DND-41 (cell line): Measurements from ENCODE around the gene SH3RF3.

Experiments
- ATAC-seq: fragments of 200-7000 bp; cut with Tn5 transposase; 3 replicates; pipeline ENCODE4 v1.9.1; 2021; ENCODE audit warnings: low read depth; ENCODE audit not compliant: insufficient read depth
- DNase-seq: peaks from one replicate; pipeline ENCODE4 v3.0.0-alpha.2; 2020
- H2AFZ ChIP-seq: 2 replicates; pipeline ENCODE4 v1.6.0; 2012; ENCODE audit warnings: low read depth, low read length
- H3K27ac ChIP-seq: 2 replicates; pipeline ENCODE4 v1.5.1; 2012; ENCODE audit warnings: low read length, inconsistent platforms
- H3K27me3 ChIP-seq: fragments of 200-600 bp; sonication (generic); 2 replicates; pipeline ENCODE4 v1.6.0; 2012; ENCODE audit warnings: low read length, mild to moderate bottlenecking, inconsistent platforms; ENCODE audit not compliant: insufficient read depth, poor library complexity
- H3K36me3 ChIP-seq: 2 replicates; pipeline ENCODE4 v1.5.1; 2012; ENCODE audit warnings: low read length, inconsistent platforms; ENCODE audit not compliant: insufficient read depth
- H3K4me1 ChIP-seq: 2 replicates; pipeline ENCODE4 v1.5.1; 2012; ENCODE audit warnings: mild to moderate bottlenecking, low read length; ENCODE audit not compliant: insufficient read depth
- H3K4me2 ChIP-seq: 2 replicates; pipeline ENCODE4 v1.6.0; 2012; ENCODE audit warnings: mild to moderate bottlenecking, moderate library complexity, low read length, inconsistent platforms; ENCODE audit not compliant: insufficient read depth
- H3K4me3 ChIP-seq, 2 experiments: fragments of 200-600 bp in 1 of 2; shearing (Covaris generic) in 1 of 2; 2 replicates each; pipeline ENCODE4 v1.5.1; 2012 to 2016; ENCODE audit warnings: inconsistent platforms in 2 of 2, low read length in 2 of 2, mild to moderate bottlenecking in 2 of 2, low read depth in 1 of 2, moderate library complexity in 1 of 2
- H3K79me2 ChIP-seq: 2 replicates; pipeline ENCODE4 v1.6.0; 2012; ENCODE audit warnings: low read length, inconsistent platforms; ENCODE audit not compliant: insufficient read depth
- H3K9ac ChIP-seq: 2 replicates; pipeline ENCODE4 v1.6.0; 2012; ENCODE audit warnings: low read depth, mild to moderate bottlenecking, inconsistent platforms, low read length, moderate library complexity
- H3K9me3 ChIP-seq: 2 replicates; pipeline ENCODE4 v1.5.1; 2012; ENCODE audit warnings: low read length, moderate library complexity, mild to moderate bottlenecking, inconsistent platforms; ENCODE audit not compliant: insufficient read depth, severe bottlenecking
- H4K20me1 ChIP-seq: 2 replicates; pipeline ENCODE4 v1.6.0; 2012; ENCODE audit warnings: low read length; ENCODE audit not compliant: insufficient read depth
- EZH2 ChIP-seq: IDR thresholded peaks from 3 replicates; pipeline ENCODE4 v1.6.1; 2012; ENCODE audit warnings: borderline replicate concordance, low read depth, mild to moderate bottlenecking, moderate library complexity, low read length, inconsistent platforms; ENCODE audit not compliant: severe bottlenecking
- TF ChIP-seq, protein P1 (sequence below): IDR thresholded peaks from 2 replicates; pipeline ENCODE4 v1.5.1; 2012; ENCODE audit warnings: borderline replicate concordance, low read length, moderate library complexity, mild to moderate bottlenecking; ENCODE audit not compliant: poor library complexity, severe bottlenecking; ENCODE audit errors: extremely low read depth

Gene SH3RF3

GRCh38 chr2:109141727-109142283 lies 12.8 kb downstream of the SH3RF3 start:
- Histone ChIP-seq H3K27ac (no peak overlapping the region), H2AFZ (no peak overlapping the region), H3K4me2 (no peak overlapping the region), H3K36me3 (no peaks in the 10 kb centered on the region), H3K9me3 (no peaks in the 10 kb centered on the region), H3K79me2 (no peaks in the 10 kb centered on the region), H3K4me3 (no peak overlapping the region), H3K4me1 (no peaks in the 10 kb centered on the region), H3K27me3 (peaks cover 15% of the 10 kb centered on the region), H4K20me1 (no peaks in the 10 kb centered on the region), H3K9ac (no peak overlapping the region)
- ATAC-seq: no peak
- no peak for DNase-seq
- no peak for TF ChIP-seq EZH2
- TF ChIP-seq, protein P1, sequence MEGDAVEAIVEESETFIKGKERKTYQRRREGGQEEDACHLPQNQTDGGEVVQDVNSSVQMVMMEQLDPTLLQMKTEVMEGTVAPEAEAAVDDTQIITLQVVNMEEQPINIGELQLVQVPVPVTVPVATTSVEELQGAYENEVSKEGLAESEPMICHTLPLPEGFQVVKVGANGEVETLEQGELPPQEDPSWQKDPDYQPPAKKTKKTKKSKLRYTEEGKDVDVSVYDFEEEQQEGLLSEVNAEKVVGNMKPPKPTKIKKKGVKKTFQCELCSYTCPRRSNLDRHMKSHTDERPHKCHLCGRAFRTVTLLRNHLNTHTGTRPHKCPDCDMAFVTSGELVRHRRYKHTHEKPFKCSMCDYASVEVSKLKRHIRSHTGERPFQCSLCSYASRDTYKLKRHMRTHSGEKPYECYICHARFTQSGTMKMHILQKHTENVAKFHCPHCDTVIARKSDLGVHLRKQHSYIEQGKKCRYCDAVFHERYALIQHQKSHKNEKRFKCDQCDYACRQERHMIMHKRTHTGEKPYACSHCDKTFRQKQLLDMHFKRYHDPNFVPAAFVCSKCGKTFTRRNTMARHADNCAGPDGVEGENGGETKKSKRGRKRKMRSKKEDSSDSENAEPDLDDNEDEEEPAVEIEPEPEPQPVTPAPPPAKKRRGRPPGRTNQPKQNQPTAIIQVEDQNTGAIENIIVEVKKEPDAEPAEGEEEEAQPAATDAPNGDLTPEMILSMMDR: no peak

- Histone ChIP-seq H3K36me3 (no peaks in the 10 kb centered on the region), H3K27ac (no peak overlapping the region), H3K4me3 (no peak overlapping the region), H4K20me1 (no peaks in the 10 kb centered on the region), H3K4me2 (no peak overlapping the region), H3K9ac (no peak overlapping the region), H3K27me3 (peaks cover 11% of the 10 kb centered on the region), H2AFZ (no peak overlapping the region), H3K9me3 (no peaks in the 10 kb centered on the region), H3K4me1 (no peaks in the 10 kb centered on the region), H3K79me2 (no peaks in the 10 kb centered on the region)
- DNase-seq: no peak
- no peak for TF ChIP-seq EZH2
- TF ChIP-seq, protein P1: no peak
- ATAC-seq: no peak
Measured at GRCh38 chr2:109142416-109143210, 13.6 kb downstream of the SH3RF3 start.

GRCh38 chr2:109143214-109144187 lies 14.5 kb downstream of the SH3RF3 start:
- Histone ChIP-seq H3K9me3 (no peaks in the 10 kb centered on the region), H4K20me1 (no peaks in the 10 kb centered on the region), H3K27me3 (peaks cover 15% of the 10 kb centered on the region), H3K4me2 (no peak overlapping the region), H3K27ac (no peak overlapping the region), H3K4me1 (no peaks in the 10 kb centered on the region), H3K9ac (no peak overlapping the region), H2AFZ (no peak overlapping the region), H3K36me3 (no peaks in the 10 kb centered on the region), H3K79me2 (no peaks in the 10 kb centered on the region), H3K4me3 (no peak overlapping the region)
- ATAC-seq (peak; percentile 68), DNase-seq (peak; percentile 15)
- TF ChIP-seq, protein P1: no peak
- no peak for TF ChIP-seq EZH2
